CD14-positive monocyte (primary cell): ENCODE results near the gene DKK2. TPM values are rescaled to one million over a fixed set of nuclear protein-coding genes. Genes with fewer than 3 reads are reported as not detected.

ENCODE experiments used
- DNase-seq, 3 donors: peaks; one replicate each; pipeline ENCODE4 v3.0.0-alpha.2; 2011 to 2022
- H2AFZ ChIP-seq: 2 replicates; pipeline ENCODE4 v1.6.0; 2012; ENCODE audit warnings: mild to moderate bottlenecking, low read depth, low read length, inconsistent platforms; ENCODE audit not compliant: insufficient read depth, poor library complexity, severe bottlenecking
- H3K27ac ChIP-seq, 2 donors: 1 replicate in 1 of 2; 2 replicates in 1 of 2; pipeline ENCODE4 v1.5.1; 2012 to 2013; ENCODE audit warnings: low read length in 2 of 2, control low read depth in 1 of 2, inconsistent platforms in 1 of 2, low read depth in 1 of 2, mild to moderate bottlenecking in 1 of 2
- H3K27me3 ChIP-seq, 2 donors: one replicate each; pipeline versions ENCODE4 v1.6.0 to v1.6.1; 2011 to 2013; ENCODE audit warnings: low read length in 2 of 2; ENCODE audit not compliant: control insufficient read depth in 2 of 2, insufficient read depth in 2 of 2
- H3K36me3 ChIP-seq, 2 donors: replicated peaks in 1 of 2; 1 replicate in 1 of 2; 2 replicates in 1 of 2; pipeline versions ENCODE4 v1.5.1 to v1.6.1; 2012 to 2013; ENCODE audit warnings: low read length in 2 of 2, control low read depth in 1 of 2, inconsistent platforms in 1 of 2, mild to moderate bottlenecking in 1 of 2; ENCODE audit not compliant: insufficient read depth in 2 of 2, control insufficient read depth in 1 of 2
- H3K4me1 ChIP-seq, 2 donors: 1 replicate in 1 of 2; 2 replicates in 1 of 2; pipeline versions ENCODE4 v1.5.1 to v1.6.1; 2012 to 2013; ENCODE audit warnings: low read length in 2 of 2, control low read depth in 1 of 2, inconsistent platforms in 1 of 2, mild to moderate bottlenecking in 1 of 2, moderate library complexity in 1 of 2; ENCODE audit not compliant: insufficient read depth in 2 of 2, control insufficient read depth in 1 of 2
- H3K4me2 ChIP-seq: replicated peaks from 2 replicates; pipeline ENCODE3; 2012; ENCODE audit warnings: low read length, moderate library complexity, mild to moderate bottlenecking; ENCODE audit not compliant: poor library complexity, severe bottlenecking; ENCODE audit errors: extremely low read depth
- H3K4me3 ChIP-seq, 3 experiments: fragments of 200-600 bp in 1 of 3; sonication (generic) in 1 of 3; replicated peaks in 1 of 3; 1 replicate in 2 of 3; 2 replicates in 1 of 3; pipeline ENCODE4 v1.5.1; 2011 to 2013; ENCODE audit warnings: low read length in 3 of 3, mild to moderate bottlenecking in 3 of 3, control low read depth in 2 of 3, low read depth in 2 of 3, inconsistent platforms in 1 of 3, moderate library complexity in 1 of 3
- H3K79me2 ChIP-seq: 2 replicates; pipeline ENCODE4 v1.6.0; 2012; ENCODE audit warnings: mild to moderate bottlenecking, control low read depth, inconsistent platforms, low read length, moderate library complexity; ENCODE audit not compliant: insufficient read depth
- H3K9ac ChIP-seq: 2 replicates; pipeline ENCODE4 v1.6.0; 2017; ENCODE audit warnings: low read length, mild to moderate bottlenecking; ENCODE audit not compliant: insufficient read depth, poor library complexity, severe bottlenecking
- H3K9me3 ChIP-seq, 2 donors: replicated peaks in 1 of 2; 1 replicate in 1 of 2; 2 replicates in 1 of 2; pipeline versions ENCODE4 v1.5.1 to v1.6.1; 2012 to 2013; ENCODE audit warnings: low read length in 2 of 2, control low read depth in 1 of 2; ENCODE audit not compliant: control insufficient read depth in 1 of 2, insufficient read depth in 1 of 2
- H4K20me1 ChIP-seq: 2 replicates; pipeline ENCODE4 v1.6.0; 2012; ENCODE audit warnings: mild to moderate bottlenecking, low read length, control low read depth, moderate library complexity; ENCODE audit not compliant: insufficient read depth
- H3K27ac Mint-ChIP-seq, 7 donors: one replicate each; pipeline ENCODE4 v1.8.0; 2020; ENCODE audit warnings: mild to moderate bottlenecking in 7 of 7, mixed read lengths in 7 of 7, moderate library complexity in 6 of 7, inconsistent platforms in 2 of 7
- H3K27me3 Mint-ChIP-seq, 3 donors: one replicate each; pipeline ENCODE4 v1.8.0; 2021 to 2022; ENCODE audit warnings: low read depth in 3 of 3, mild to moderate bottlenecking in 3 of 3, mixed read lengths in 3 of 3, moderate library complexity in 3 of 3, inconsistent platforms in 1 of 3
- H3K36me3 Mint-ChIP-seq, 2 donors: one replicate each; pipeline ENCODE4 v1.8.0; 2020; ENCODE audit warnings: mixed read lengths in 2 of 2, inconsistent platforms in 1 of 2, mild to moderate bottlenecking in 1 of 2
- H3K4me1 Mint-ChIP-seq: one replicate; pipeline ENCODE4 v1.8.0; 2020; ENCODE audit warnings: mild to moderate bottlenecking, mixed read lengths
- H3K4me3 Mint-ChIP-seq, 2 donors: one replicate each; pipeline ENCODE4 v1.8.0; 2020; ENCODE audit warnings: mild to moderate bottlenecking in 2 of 2, mixed read lengths in 2 of 2, moderate library complexity in 1 of 2
- H3K9me3 Mint-ChIP-seq, 7 donors: one replicate each; pipeline ENCODE4 v1.8.0; 2020 to 2022; ENCODE audit warnings: mixed read lengths in 7 of 7, mild to moderate bottlenecking in 6 of 7, moderate library complexity in 6 of 7, inconsistent platforms in 2 of 7
- WGBS: methylation state at CpG from one replicate; pipeline ENCODE4 v1.1.5; 2013; ENCODE audit warnings: missing lambda C conversion rate; ENCODE audit not compliant: insufficient coverage; 5-methylcytosine and 5-hydroxymethylcytosine counted together
- intact Hi-C, 2 donors: fragments of 100-400 bp; cut with micrococcal nuclease; formaldehyde crosslinking; loops; one replicate each; pipeline versions ENCODE4 v1.15.0 to v1.15.1; 2023
- polyA plus RNA-seq, 3 donors: library from polyadenylated mRNA; depleted of rRNA in 1 of 3; unstranded in 2 of 3; stranded (reverse) in 1 of 3; fragments of 300-500 nt in 2 of 3; fragments of >200 nt in 1 of 3; fragmentation: Illumina TruSeq in 2 of 3; gene quantifications; 1 replicate in 2 of 3; 2 replicates in 1 of 3; pipeline ENCODE4 v1.2.3, GENCODE V29; 2012 to 2021
- TF ChIP-seq, protein P1 (sequence below): fragments of 200-600 bp; IDR thresholded peaks from one replicate; pipeline ENCODE4 v1.8.0; 2022; ENCODE audit warnings: antibody characterized with exemption, mild to moderate bottlenecking

The DKK2 gene
- polyA plus RNA-seq, 3 donors, result not detected

DNA sequence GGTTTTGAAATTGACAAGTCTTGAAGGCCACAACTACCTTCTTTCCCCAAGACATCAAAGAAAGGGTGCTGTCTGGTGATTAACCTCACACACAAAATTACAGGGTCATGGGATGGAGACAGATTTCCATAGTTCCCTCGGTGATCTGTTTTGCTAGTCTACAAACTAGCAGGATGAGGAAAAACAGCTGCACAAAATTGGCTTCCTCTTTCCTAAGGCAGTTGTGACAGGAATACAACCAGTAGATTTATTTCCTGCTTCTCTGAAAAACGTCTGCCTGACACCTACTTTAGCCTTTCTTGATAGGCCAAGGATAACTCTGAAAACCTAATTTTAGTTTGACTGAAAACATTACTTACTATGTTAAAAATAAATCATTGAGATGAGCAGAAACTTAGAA is 39.6 kb downstream of the DKK2 start:
- TF ChIP-seq, protein P1, sequence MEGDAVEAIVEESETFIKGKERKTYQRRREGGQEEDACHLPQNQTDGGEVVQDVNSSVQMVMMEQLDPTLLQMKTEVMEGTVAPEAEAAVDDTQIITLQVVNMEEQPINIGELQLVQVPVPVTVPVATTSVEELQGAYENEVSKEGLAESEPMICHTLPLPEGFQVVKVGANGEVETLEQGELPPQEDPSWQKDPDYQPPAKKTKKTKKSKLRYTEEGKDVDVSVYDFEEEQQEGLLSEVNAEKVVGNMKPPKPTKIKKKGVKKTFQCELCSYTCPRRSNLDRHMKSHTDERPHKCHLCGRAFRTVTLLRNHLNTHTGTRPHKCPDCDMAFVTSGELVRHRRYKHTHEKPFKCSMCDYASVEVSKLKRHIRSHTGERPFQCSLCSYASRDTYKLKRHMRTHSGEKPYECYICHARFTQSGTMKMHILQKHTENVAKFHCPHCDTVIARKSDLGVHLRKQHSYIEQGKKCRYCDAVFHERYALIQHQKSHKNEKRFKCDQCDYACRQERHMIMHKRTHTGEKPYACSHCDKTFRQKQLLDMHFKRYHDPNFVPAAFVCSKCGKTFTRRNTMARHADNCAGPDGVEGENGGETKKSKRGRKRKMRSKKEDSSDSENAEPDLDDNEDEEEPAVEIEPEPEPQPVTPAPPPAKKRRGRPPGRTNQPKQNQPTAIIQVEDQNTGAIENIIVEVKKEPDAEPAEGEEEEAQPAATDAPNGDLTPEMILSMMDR, result no peak
- intact Hi-C loops, result no loop called here
- Histone ChIP-seq H4K20me1 (no peaks in the 10 kb centered on the region), H3K79me2 (no peaks in the 10 kb centered on the region), H2AFZ (no peak overlapping the region), H3K4me1 (no peaks in the 10 kb centered on the region), H3K9me3 (no peaks in the 10 kb centered on the region), H3K4me3 (no peak overlapping the region), H3K27ac (no peak overlapping the region), H3K9ac (no peak overlapping the region), H3K27me3 (no peaks in the 10 kb centered on the region), H3K36me3 (no peaks in the 10 kb centered on the region), H3K4me2 (no peak overlapping the region)
- WGBS, result no CpG with 5 or more reads among the region's 2 CpGs
- Mint-ChIP-seq H3K4me3 (no peak overlapping the region), H3K9me3 (peaks cover 0 to 5% (median 0%) of the 10 kb centered on the region in 7 donors), H3K27ac (no peak overlapping the region), H3K27me3 (no peaks in the 10 kb centered on the region), H3K4me1 (no peaks in the 10 kb centered on the region), H3K36me3 (no peaks in the 10 kb centered on the region)
- no peak for DNase-seq

DNA sequence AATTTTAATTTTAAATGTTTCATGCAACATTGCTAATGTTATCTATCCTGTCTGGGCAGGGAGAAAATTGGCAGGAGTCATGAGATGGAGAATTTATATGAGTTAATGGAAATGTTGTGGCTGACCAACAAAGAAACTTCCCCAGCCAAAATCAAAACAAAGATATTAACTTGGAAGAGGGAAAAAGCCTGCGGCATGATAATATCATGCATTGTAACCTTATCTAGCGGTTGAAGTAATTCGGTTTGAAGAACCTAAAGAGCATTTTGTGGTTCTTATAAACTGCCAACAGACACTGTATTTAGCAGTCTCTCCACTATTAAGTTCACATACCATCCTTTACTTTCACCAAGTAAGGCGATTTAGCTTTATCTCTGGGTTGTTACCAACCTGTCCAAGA is 42.3 kb downstream of the DKK2 start:
- Mint-ChIP-seq H3K9me3 (peaks cover 0 to 5% (median 0%) of the 10 kb centered on the region in 7 donors), H3K4me1 (no peaks in the 10 kb centered on the region), H3K27me3 (no peaks in the 10 kb centered on the region), H3K4me3 (no peak overlapping the region), H3K36me3 (no peaks in the 10 kb centered on the region), H3K27ac (no peak overlapping the region)
- no peak overlapping the region for H3K4me3 ChIP-seq
- H3K36me3 ChIP-seq, result no peaks in the 10 kb centered on the region
- intact Hi-C loops, result no loop called here
- H3K4me1 ChIP-seq, result no peaks in the 10 kb centered on the region
- no peaks in the 10 kb centered on the region for H3K79me2 ChIP-seq
- no peak overlapping the region for H3K9ac ChIP-seq
- H4K20me1 ChIP-seq, result no peaks in the 10 kb centered on the region
- H2AFZ ChIP-seq, result no peak overlapping the region
- H3K27me3 ChIP-seq, result no peaks in the 10 kb centered on the region
- TF ChIP-seq, protein P1, result no peak
- DNase-seq, result no peak
- no peak overlapping the region for H3K4me2 ChIP-seq
- WGBS, result 94% methylated on average over 3 of the region's 4 CpGs
- no peaks in the 10 kb centered on the region for H3K9me3 ChIP-seq
- no peak overlapping the region for H3K27ac ChIP-seq
